T47D (cell line): ENCODE results near the gene AHNAK.
A peak's percentile ranks its signal among the peaks of the same experiment; 100 is the strongest.
"Not testable (repeated sequence)": the region's sequence is repeated elsewhere in the genome, so short reads cannot be mapped to it uniquely, and the experiment has no call there.

ENCODE experiments used
- DNase-seq, 2 experiments: peaks; one replicate each; pipeline versions ENCODE4 v3.0.0 to v3.0.0-alpha.2; 2011 to 2012; ENCODE audit warnings: low read depth in 1 of 2, low spot score in 1 of 2
- JUND ChIP-seq: IDR thresholded peaks from 2 replicates; pipeline ENCODE4 v1.6.1; 2012; ENCODE audit warnings: low read depth
- in situ Hi-C: cut with HindIII; loops from 2 replicates; pipeline ENCODE4 v1.10.0; 2016; ENCODE audit warnings: low sequenced_read_pairs, low pct_unique_long_range_greater_than_20kb

The AHNAK gene

DNA sequence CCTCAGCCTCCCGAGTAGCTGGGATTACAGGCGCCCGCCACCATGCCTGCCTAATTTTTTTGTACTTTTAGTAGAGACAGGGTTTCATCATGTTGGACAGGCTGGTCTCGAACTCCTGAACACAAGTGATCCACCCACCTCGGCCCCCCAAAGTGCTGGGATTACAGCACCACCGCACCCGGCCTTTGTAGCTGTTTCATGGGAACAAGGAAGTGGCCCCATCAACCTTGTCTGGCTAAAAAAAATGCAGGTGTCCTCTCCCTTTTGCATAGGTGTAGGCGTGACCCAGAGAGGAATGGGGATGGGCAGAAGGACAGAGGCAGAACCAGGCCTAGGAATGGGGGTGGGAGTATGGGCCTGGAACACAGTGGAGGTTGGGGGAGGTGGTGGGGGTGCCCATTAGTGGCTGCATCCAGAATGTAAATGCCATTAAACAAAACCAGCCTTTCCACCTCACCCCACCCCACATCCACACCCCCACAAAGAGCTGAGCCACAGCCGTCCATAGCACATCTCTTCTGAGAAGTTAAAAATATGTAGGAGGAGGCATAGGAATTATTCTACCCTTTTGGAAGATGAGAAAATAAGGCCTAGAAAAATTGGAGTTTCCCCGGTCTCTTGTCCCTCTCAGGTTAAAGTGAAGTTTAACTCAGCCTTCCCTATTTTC is 150.6 kb downstream of the AHNAK start:
- in situ Hi-C loops: no loop called here
- no peak for TF ChIP-seq JUND
- no peak for DNase-seq

GRCh38 chr11:62394825-62395538 is 151.6 kb downstream of the AHNAK start:
- TF ChIP-seq JUND: no peak
- in situ Hi-C loops: no loop called here
- peak; percentile 87 to 89 for DNase-seq

- no peak for DNase-seq
- in situ Hi-C loops: no loop called here
Observed at GRCh38 chr11:62393735-62394134, 152.9 kb downstream of the AHNAK start.

DNA sequence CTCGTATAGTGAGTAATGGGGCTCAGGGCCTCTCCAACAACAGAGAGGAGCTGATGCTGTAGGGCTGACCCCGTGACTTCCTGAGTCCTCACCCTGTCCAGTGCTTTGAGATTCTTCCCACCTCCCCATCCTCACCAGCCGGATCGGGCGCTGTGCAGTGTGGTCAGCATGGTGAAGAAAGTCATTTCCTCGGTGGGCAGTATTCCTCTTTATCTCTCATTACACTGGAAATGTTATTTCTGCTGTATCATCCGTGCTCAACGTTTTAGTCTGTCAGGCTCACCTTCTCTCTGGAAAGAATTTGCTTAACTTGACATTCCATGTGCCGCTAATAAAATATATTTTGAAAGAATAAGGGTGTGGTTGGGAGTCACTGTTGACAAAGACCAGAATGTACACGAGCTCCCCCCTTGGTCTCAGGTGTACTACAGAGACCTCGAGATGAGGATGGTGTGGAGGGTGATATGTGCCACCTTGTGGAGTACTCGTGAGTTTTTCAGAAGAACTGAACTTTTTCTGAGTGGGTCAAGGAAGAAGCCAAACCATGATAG is 153.5 kb downstream of the AHNAK start:
- in situ Hi-C loops: no loop called here
- DNase-seq: peak; percentile 59 to 79
- TF ChIP-seq JUND: no peak

More at GRCh38 chr11:62393735-62394134, 152.9 kb downstream of the AHNAK start:
- no peak for TF ChIP-seq JUND

DNA sequence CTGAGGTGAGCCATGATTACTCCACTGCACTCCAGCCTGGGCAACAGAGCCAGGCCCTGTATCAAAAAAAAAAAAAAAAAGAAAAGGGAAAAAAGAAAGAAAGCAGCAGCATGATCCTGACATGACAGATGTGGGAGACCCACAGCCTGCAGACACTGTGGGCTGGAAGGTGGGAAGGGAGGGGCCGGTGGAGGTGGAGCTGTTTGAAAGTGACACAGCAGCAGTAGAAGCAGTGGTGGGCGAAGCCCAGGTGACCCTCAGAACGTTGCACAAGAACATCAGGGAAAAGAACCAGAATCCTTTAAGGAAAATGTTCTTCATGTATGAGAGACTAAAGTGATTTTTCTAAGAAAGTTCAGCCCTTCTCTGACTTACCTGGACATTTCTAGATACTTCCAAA is 154.1 kb downstream of the AHNAK start:
- no peak for TF ChIP-seq JUND
- in situ Hi-C loops: no loop called here
- DNase-seq: no peak

GRCh38 chr11:62391642-62392425 is 154.8 kb downstream of the AHNAK start:
- in situ Hi-C loops: no loop called here

GRCh38 chr11:62390722-62391121 is 155.9 kb downstream of the AHNAK start:
- no peak for DNase-seq
- TF ChIP-seq JUND: no peak
- in situ Hi-C loops: no loop called here

More at GRCh38 chr11:62391642-62392425, 154.8 kb downstream of the AHNAK start:
- DNase-seq: no peak
- TF ChIP-seq JUND: no peak

DNA sequence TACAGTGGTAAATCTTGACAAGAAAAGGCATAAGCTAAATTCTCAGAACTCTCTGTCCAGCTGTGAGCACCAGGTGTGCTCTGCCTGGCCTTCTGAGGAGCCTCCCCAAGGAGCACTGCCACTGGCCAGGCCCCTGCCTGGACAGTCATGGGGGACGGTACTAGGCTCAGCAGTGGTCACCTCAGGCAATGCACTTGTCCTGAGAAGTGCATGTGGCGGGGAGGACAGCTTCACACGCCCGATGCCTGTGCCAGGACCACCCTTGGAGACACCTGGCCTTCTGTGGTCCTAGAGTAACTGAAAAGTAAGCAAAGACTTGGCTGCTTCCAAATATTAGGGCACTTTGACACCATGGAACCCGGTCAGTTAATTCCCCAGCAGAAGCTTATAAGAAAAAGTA is 156.4 kb downstream of the AHNAK start:
- in situ Hi-C loops: no loop called here
- DNase-seq: no peak
- no peak for TF ChIP-seq JUND

- in situ Hi-C loops: no loop called here
- no peak for DNase-seq
- no peak for TF ChIP-seq JUND
Observed at GRCh38 chr11:62388999-62389398, 157.6 kb downstream of the AHNAK start.

- in situ Hi-C loops: no loop called here
Observed at GRCh38 chr11:62387381-62387780, 159.2 kb downstream of the AHNAK start.

DNA sequence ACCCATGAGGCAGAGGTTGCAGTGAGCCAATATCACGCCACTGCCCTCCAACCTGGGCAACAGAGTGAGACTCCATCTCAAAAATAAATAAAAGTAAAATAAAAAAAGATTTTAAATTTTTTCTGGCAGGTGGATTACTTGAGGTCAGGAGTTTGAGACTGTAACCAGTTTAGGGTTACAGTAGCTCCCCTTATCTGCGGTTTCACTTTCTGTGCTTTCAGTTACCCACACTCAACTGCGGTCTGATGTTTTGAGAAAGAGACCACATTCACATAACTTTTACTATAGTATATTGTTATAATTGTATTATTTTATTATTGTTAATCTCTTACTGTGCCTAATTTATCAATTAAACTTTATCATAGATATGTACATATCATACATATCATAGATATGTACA is 160.5 kb downstream of the AHNAK start:
- in situ Hi-C loops, DNase-seq: not testable (repeated sequence)

More at GRCh38 chr11:62387381-62387780, 159.2 kb downstream of the AHNAK start:
- DNase-seq: no peak
- TF ChIP-seq JUND: no peak

GRCh38 chr11:62383822-62384221 is 162.8 kb downstream of the AHNAK start:
- DNase-seq: no peak
- in situ Hi-C loops: no loop called here
- TF ChIP-seq JUND: no peak
